H9 (cell line): ENCODE measurements around the gene ITPR3. TPM values are rescaled to one million over a fixed set of nuclear protein-coding genes. Genes with fewer than 3 reads are reported as not detected.

Experiments used
- DNase-seq: peaks from one replicate; pipeline ENCODE4 v3.0.0-alpha.2; 2017
- H2AFZ ChIP-seq: one replicate; pipeline ENCODE4 v1.6.1; 2013; ENCODE audit warnings: mild to moderate bottlenecking, low read length, control low read depth, moderate library complexity
- H2AK5ac ChIP-seq: 2 replicates; pipeline ENCODE4 v1.6.1; 2013; ENCODE audit warnings: low read length, control low read depth, mixed read lengths; ENCODE audit not compliant: insufficient read length
- H2BK120ac ChIP-seq: one replicate; pipeline ENCODE4 v1.6.1; 2013; ENCODE audit warnings: low read depth, mild to moderate bottlenecking, low read length, control low read depth, inconsistent platforms; ENCODE audit not compliant: poor library complexity, severe bottlenecking
- H2BK12ac ChIP-seq: 2 replicates; pipeline ENCODE4 v1.6.1; 2013; ENCODE audit warnings: low read length, control low read depth, mixed read lengths, low read depth; ENCODE audit not compliant: insufficient read length
- H2BK15ac ChIP-seq: 2 replicates; pipeline ENCODE4 v1.6.1; 2013; ENCODE audit warnings: low read depth, low read length, control low read depth
- H2BK20ac ChIP-seq: one replicate; pipeline ENCODE4 v1.6.1; 2013; ENCODE audit warnings: low read depth, mild to moderate bottlenecking, low read length, control low read depth, inconsistent platforms; ENCODE audit not compliant: poor library complexity, severe bottlenecking
- H2BK5ac ChIP-seq: 2 replicates; pipeline ENCODE4 v1.6.1; 2013; ENCODE audit warnings: low read length, control low read depth, mixed read lengths; ENCODE audit not compliant: insufficient read length
- H3K14ac ChIP-seq: 2 replicates; pipeline ENCODE4 v1.6.1; 2013; ENCODE audit warnings: low read length, control low read depth; ENCODE audit not compliant: insufficient read depth
- H3K18ac ChIP-seq: 2 replicates; pipeline ENCODE4 v1.6.1; 2013; ENCODE audit warnings: low read depth, mild to moderate bottlenecking, mixed read lengths, low read length, control low read depth; ENCODE audit not compliant: insufficient read length
- H3K23ac ChIP-seq: 2 replicates; pipeline ENCODE4 v1.6.1; 2013; ENCODE audit warnings: low read length, control low read depth, mixed read lengths, low read depth; ENCODE audit not compliant: insufficient read length
- H3K23me2 ChIP-seq: 2 replicates; pipeline ENCODE4 v1.6.1; 2013; ENCODE audit warnings: low read depth, mild to moderate bottlenecking, mixed read lengths, low read length, control low read depth; ENCODE audit not compliant: insufficient read length, poor library complexity, severe bottlenecking
- H3K27ac ChIP-seq: 2 replicates; pipeline ENCODE4 v1.5.1; 2013; ENCODE audit warnings: low read length, control low read depth, mixed read lengths, low read depth; ENCODE audit not compliant: insufficient read length
- H3K27me3 ChIP-seq: 2 replicates; pipeline ENCODE4 v1.6.1; 2013; ENCODE audit warnings: low read length, control low read depth, inconsistent platforms; ENCODE audit not compliant: insufficient read depth
- H3K4ac ChIP-seq: 2 replicates; pipeline ENCODE4 v1.6.1; 2013; ENCODE audit warnings: low read depth, mild to moderate bottlenecking, control low read depth, inconsistent platforms, low read length, moderate library complexity
- H3K4me1 ChIP-seq: 2 replicates; pipeline ENCODE4 v1.6.1; 2013; ENCODE audit warnings: low read length, control low read depth, inconsistent platforms; ENCODE audit not compliant: insufficient read depth
- H3K4me2 ChIP-seq: 2 replicates; pipeline ENCODE4 v1.6.1; 2013; ENCODE audit warnings: low read length, control low read depth, mixed read lengths; ENCODE audit not compliant: insufficient read length, insufficient read depth
- H3K56ac ChIP-seq: 2 replicates; pipeline ENCODE4 v1.6.1; 2013; ENCODE audit warnings: low read depth, mild to moderate bottlenecking, mixed read lengths, low read length, control low read depth; ENCODE audit not compliant: insufficient read length
- H3K79me1 ChIP-seq: 2 replicates; pipeline ENCODE4 v1.6.1; 2013; ENCODE audit warnings: low read depth, mild to moderate bottlenecking, moderate library complexity, low read length, control low read depth, inconsistent platforms; ENCODE audit not compliant: insufficient read depth, poor library complexity, severe bottlenecking
- H3K79me2 ChIP-seq: 2 replicates; pipeline ENCODE4 v1.6.1; 2013; ENCODE audit warnings: low read length, control low read depth, inconsistent platforms; ENCODE audit not compliant: insufficient read depth
- H3K9ac ChIP-seq: 2 replicates; pipeline ENCODE4 v1.6.1; 2013; ENCODE audit warnings: low read length, control low read depth, mixed read lengths; ENCODE audit not compliant: insufficient read length; ENCODE audit errors: extremely low read depth
- H3K9me3 ChIP-seq: one replicate; pipeline ENCODE4 v1.6.1; 2013; ENCODE audit warnings: low read depth, low read length, inconsistent platforms; ENCODE audit not compliant: control insufficient read depth
- H3T11ph ChIP-seq: one replicate; pipeline ENCODE4 v1.6.1; 2013; ENCODE audit warnings: mild to moderate bottlenecking, low read length, control low read depth, inconsistent platforms
- H4K20me1 ChIP-seq: one replicate; pipeline ENCODE4 v1.6.1; 2013; ENCODE audit not compliant: control insufficient read depth, insufficient read length, insufficient read depth
- H4K5ac ChIP-seq: 2 replicates; pipeline ENCODE4 v1.6.1; 2013; ENCODE audit warnings: low read depth, mild to moderate bottlenecking, mixed read lengths, low read length, control low read depth; ENCODE audit not compliant: insufficient read length
- H4K8ac ChIP-seq: replicated peaks from 2 replicates; pipeline ENCODE4 v1.6.1; 2013; ENCODE audit warnings: low read length, control low read depth, mixed read lengths, low read depth; ENCODE audit not compliant: insufficient read length
- H4K91ac ChIP-seq: 2 replicates; pipeline ENCODE4 v1.6.1; 2013; ENCODE audit warnings: low read depth, mild to moderate bottlenecking, moderate library complexity, mixed read lengths, low read length, control low read depth; ENCODE audit not compliant: insufficient read length
- H3K27ac Mint-ChIP-seq, 3 experiments: 2 replicates in 2 of 3; 3 replicates in 1 of 3; pipeline ENCODE4 v1.8.0; 2020 to 2021; ENCODE audit warnings: mixed read lengths in 3 of 3, mild to moderate bottlenecking in 1 of 3, moderate library complexity in 1 of 3
- H3K27me3 Mint-ChIP-seq: 2 replicates; pipeline ENCODE4 v1.8.0; 2021; ENCODE audit warnings: low read depth, mild to moderate bottlenecking, moderate library complexity, mixed read lengths
- H3K36me3 Mint-ChIP-seq, 3 experiments: 2 replicates in 2 of 3; 3 replicates in 1 of 3; pipeline ENCODE4 v1.8.0; 2020 to 2021; ENCODE audit warnings: low read depth in 3 of 3, mixed read lengths in 3 of 3; ENCODE audit not compliant: insufficient read depth in 1 of 3
- H3K4me1 Mint-ChIP-seq, 2 experiments: 2 replicates each; pipeline ENCODE4 v1.8.0; 2020; ENCODE audit warnings: mixed read lengths in 2 of 2
- H3K4me3 Mint-ChIP-seq, 2 experiments: 2 replicates in 1 of 2; 3 replicates in 1 of 2; pipeline ENCODE4 v1.8.0; 2020 to 2021; ENCODE audit warnings: mild to moderate bottlenecking in 2 of 2, mixed read lengths in 2 of 2, moderate library complexity in 1 of 2
- H3K9me3 Mint-ChIP-seq, 2 experiments: 2 replicates in 1 of 2; 3 replicates in 1 of 2; pipeline ENCODE4 v1.8.0; 2020; ENCODE audit warnings: mild to moderate bottlenecking in 2 of 2, mixed read lengths in 2 of 2, moderate library complexity in 1 of 2
- WGBS: extraction: QIAGEN DNeasy Blood & Tissue Kit; methylation state at CpG from one replicate; pipeline ENCODE4 v1.1.7; 2013; ENCODE audit warnings: missing lambda C conversion rate, low lambda C conversion rate, mixed read lengths; ENCODE audit not compliant: insufficient read length; ENCODE audit errors: extremely low coverage; 5-methylcytosine and 5-hydroxymethylcytosine counted together
- total RNA-seq: library from RNA; stranded (reverse); gene quantifications from 2 replicates; pipeline ENCODE4 v1.2.1, GENCODE V29; 2021
- TF ChIP-seq, protein P1 (sequence below): fragments of 200-600 bp; sonication (generic); conservative IDR thresholded peaks from 3 replicates; pipeline ENCODE4 v1.8.0; 2021; ENCODE audit warnings: antibody characterized with exemption, mild to moderate bottlenecking

ITPR3 gene
- total RNA-seq, 1 experiment from 2014 or later, result 40.3 TPM

DNA sequence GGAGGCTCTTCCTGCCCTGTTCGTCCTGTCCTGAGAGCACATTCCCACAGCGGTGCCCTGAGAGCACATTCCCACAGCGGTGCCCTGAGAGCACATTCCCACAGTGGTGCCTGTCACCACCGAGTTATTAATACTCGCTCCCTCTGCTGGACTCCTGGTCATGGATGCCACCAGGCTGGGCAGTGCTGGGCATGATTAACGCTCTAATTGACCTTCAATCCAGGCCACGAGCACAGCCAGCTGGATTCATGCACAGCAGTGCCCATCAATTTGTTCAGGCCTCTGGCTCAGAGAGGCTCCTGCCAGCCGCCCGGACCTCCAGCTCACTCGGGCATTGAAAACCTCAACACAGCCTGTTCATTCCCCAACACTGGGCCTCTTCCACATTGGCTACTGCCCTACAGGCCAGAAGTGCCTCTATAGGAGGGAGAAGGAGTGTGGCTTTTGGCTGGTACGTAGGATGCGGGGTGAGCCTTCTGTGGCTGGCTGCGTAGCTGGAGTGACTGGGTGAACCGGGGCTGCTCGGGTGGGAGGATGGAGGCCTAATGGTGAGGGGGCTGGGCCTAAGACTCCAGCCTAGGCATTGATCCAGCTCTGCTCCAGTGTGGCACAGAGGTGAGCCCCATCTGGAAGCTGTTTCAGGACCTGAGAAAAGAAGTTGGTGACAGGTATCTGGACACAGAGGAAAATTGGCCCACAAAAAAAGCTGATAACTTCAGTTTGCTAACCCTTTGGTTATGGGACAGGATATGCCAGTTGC, 116.3 kb downstream of the ITPR3 start:
- no peaks in the 10 kb centered on the region; the same call in 1 of the 2 replicates for H3K27me3 Mint-ChIP-seq
- no peak overlapping the region for H2BK120ac ChIP-seq
- no peak overlapping the region for H3T11ph ChIP-seq
- no peaks in the 10 kb centered on the region for H3K27me3 ChIP-seq
- peaks cover 4 to 5% of the 10 kb centered on the region in 2 experiments; a peak in 3 of 4 replicates for H3K4me1 Mint-ChIP-seq
- no peaks in the 10 kb centered on the region for H3K9me3 ChIP-seq
- no peaks in the 10 kb centered on the region for H3K79me2 ChIP-seq
- no peak overlapping the region for H4K91ac ChIP-seq
- H3K23me2 ChIP-seq, result no peaks in the 10 kb centered on the region
- H4K20me1 ChIP-seq, result no peaks in the 10 kb centered on the region
- no peak overlapping the region for H4K8ac ChIP-seq
- H2BK5ac ChIP-seq, result no peak overlapping the region
- no peak overlapping the region for H3K18ac ChIP-seq
- H2AFZ ChIP-seq, result no peak overlapping the region
- no peak overlapping the region for H4K5ac ChIP-seq
- no peaks in the 10 kb centered on the region for H3K36me3 Mint-ChIP-seq
- H3K4me1 ChIP-seq, result no peaks in the 10 kb centered on the region
- H2AK5ac ChIP-seq, result no peak overlapping the region
- H2BK15ac ChIP-seq, result no peak overlapping the region
- H3K9me3 Mint-ChIP-seq, result no peaks in the 10 kb centered on the region
- TF ChIP-seq, protein P1, sequence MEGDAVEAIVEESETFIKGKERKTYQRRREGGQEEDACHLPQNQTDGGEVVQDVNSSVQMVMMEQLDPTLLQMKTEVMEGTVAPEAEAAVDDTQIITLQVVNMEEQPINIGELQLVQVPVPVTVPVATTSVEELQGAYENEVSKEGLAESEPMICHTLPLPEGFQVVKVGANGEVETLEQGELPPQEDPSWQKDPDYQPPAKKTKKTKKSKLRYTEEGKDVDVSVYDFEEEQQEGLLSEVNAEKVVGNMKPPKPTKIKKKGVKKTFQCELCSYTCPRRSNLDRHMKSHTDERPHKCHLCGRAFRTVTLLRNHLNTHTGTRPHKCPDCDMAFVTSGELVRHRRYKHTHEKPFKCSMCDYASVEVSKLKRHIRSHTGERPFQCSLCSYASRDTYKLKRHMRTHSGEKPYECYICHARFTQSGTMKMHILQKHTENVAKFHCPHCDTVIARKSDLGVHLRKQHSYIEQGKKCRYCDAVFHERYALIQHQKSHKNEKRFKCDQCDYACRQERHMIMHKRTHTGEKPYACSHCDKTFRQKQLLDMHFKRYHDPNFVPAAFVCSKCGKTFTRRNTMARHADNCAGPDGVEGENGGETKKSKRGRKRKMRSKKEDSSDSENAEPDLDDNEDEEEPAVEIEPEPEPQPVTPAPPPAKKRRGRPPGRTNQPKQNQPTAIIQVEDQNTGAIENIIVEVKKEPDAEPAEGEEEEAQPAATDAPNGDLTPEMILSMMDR, result no peak
- H2BK12ac ChIP-seq, result no peak overlapping the region
- H3K4me3 Mint-ChIP-seq, result no peak overlapping the region
- no peak overlapping the region for H3K9ac ChIP-seq
- DNase-seq, result no peak
- no CpG with 5 or more reads among the region's 15 CpGs for WGBS
- H3K4ac ChIP-seq, result no peak overlapping the region
- H3K14ac ChIP-seq, result no peak overlapping the region
- no peak overlapping the region for H3K27ac ChIP-seq
- H3K4me2 ChIP-seq, result no peak overlapping the region
- H3K27ac Mint-ChIP-seq, result 0 out of 7 replicates have a peak overlapping the region, but pooled peaks of 1 of the 3 experiments have one; percentile 49
- no peak overlapping the region for H3K23ac ChIP-seq
- H2BK20ac ChIP-seq, result no peak overlapping the region
- no peaks in the 10 kb centered on the region for H3K79me1 ChIP-seq
- no peak overlapping the region for H3K56ac ChIP-seq
